ENCODE measurements around the gene ACAN. TPM values are rescaled to one million over a fixed set of nuclear protein-coding genes. Genes with fewer than 3 reads are reported as not detected.

ACAN gene
- total RNA-seq, 1 experiment from 2014 or later = 0.50 TPM

DNA sequence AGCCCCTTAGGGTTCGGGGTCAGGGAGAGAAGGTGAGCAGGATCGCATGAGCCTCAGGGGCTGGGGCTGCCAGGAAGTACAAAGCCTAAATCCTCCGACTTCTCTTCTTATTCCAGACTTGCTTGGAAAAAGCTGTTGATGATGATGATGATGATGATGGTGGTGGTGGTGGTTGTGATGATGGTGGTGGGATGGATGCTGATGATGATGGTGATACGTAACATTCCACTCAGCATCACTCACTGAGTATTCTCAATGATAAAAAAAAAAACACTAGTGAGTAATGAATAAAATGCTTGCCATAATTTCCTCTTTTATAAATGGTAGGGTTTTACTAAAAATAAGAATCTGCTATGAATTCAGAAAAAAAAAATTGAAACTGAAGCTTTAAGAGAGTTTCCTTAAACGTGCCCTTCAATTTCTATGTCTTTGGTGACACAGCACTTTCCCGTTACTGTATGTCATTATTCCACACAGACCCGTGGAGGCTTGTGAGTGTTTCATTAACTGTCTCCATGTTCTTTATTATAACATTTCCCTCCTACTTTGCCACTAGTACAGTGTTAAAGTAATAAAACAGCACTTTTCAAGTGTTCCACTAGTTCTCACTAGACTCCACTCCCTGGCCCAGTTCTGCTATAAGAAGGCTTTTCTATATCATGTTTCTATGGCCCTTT, 5.4 kb upstream of the ACAN start:
- Histone ChIP-seq H3K9me3 (ENCODE audit: control insufficient read depth, low read depth, low read length) (no peaks in the 10 kb centered on the region), H3T11ph (ENCODE audit: low read length) (no peak overlapping the region), H2BK20ac (ENCODE audit: low read depth, low read length, poor library complexity, severe bottlenecking) (no peak overlapping the region), H2AFZ (ENCODE audit: low read length) (no peak overlapping the region), H4K91ac (ENCODE audit: insufficient read length, low read depth, low read length) (no peak overlapping the region), H4K20me1 (ENCODE audit: control insufficient read depth, insufficient read depth, insufficient read length) (no peaks in the 10 kb centered on the region), H3K79me2 (ENCODE audit: insufficient read depth, low read length) (no peaks in the 10 kb centered on the region), H2BK15ac (ENCODE audit: low read depth, low read length) (no peak overlapping the region), H3K23me2 (ENCODE audit: insufficient read length, low read depth, low read length, poor library complexity, severe bottlenecking) (peaks cover 2% of the 10 kb centered on the region), H3K23ac (ENCODE audit: insufficient read length, low read depth, low read length) (no peak overlapping the region), H4K8ac (replicated peaks; ENCODE audit: insufficient read length, low read depth, low read length) (no peak overlapping the region), H2BK120ac (ENCODE audit: low read depth, low read length, poor library complexity, severe bottlenecking) (no peak overlapping the region), H3K27ac (ENCODE audit: insufficient read length, low read depth, low read length) (no peak overlapping the region), H2BK5ac (ENCODE audit: insufficient read length, low read length) (no peak overlapping the region), H3K27me3 (ENCODE audit: insufficient read depth, low read length) (peaks cover 14% of the 10 kb centered on the region; the same call in 1 of the 2 replicates), H3K56ac (ENCODE audit: insufficient read length, low read depth, low read length) (no peak overlapping the region), H3K79me1 (ENCODE audit: insufficient read depth, low read depth, low read length, poor library complexity, severe bottlenecking) (no peaks in the 10 kb centered on the region), H2AK5ac (ENCODE audit: insufficient read length, low read length) (no peak overlapping the region), H2BK12ac (ENCODE audit: insufficient read length, low read depth, low read length) (no peak overlapping the region), H3K18ac (ENCODE audit: insufficient read length, low read depth, low read length) (no peak overlapping the region), H3K4me1 (ENCODE audit: insufficient read depth, low read length) (peaks cover 5% of the 10 kb centered on the region; the same call in 1 of the 2 replicates), H3K9ac (ENCODE audit: extremely low read depth, insufficient read length, low read length) (no peak overlapping the region), H3K4ac (ENCODE audit: low read depth, low read length) (no peak overlapping the region), H3K14ac (ENCODE audit: insufficient read depth, low read length) (no peak overlapping the region), H3K4me2 (ENCODE audit: insufficient read depth, insufficient read length, low read length) (no peak overlapping the region), H4K5ac (ENCODE audit: insufficient read length, low read depth, low read length) (no peak overlapping the region)
- no CpG with 5 or more reads among the region's 7 CpGs for WGBS (ENCODE audit: extremely low coverage, insufficient read length, low lambda C conversion rate)
- no peak overlapping the region for H3K4me3 Mint-ChIP-seq
- H3K36me3 Mint-ChIP-seq (ENCODE audit: insufficient read depth in 1 of 3, low read depth in 3 of 3) = peaks cover 0 to 2% (median 0%) of the 10 kb centered on the region in 3 experiments; a peak in 2 of 7 replicates
- H3K9me3 Mint-ChIP-seq = peaks cover 0 to 2% of the 10 kb centered on the region in 2 experiments; a peak in 1 of 5 replicates
- H3K27me3 Mint-ChIP-seq (ENCODE audit: low read depth) = peaks cover 76% of the 10 kb centered on the region
- H3K4me1 Mint-ChIP-seq = peaks cover 7 to 14% of the 10 kb centered on the region in 2 experiments
- TF ChIP-seq, protein P1, sequence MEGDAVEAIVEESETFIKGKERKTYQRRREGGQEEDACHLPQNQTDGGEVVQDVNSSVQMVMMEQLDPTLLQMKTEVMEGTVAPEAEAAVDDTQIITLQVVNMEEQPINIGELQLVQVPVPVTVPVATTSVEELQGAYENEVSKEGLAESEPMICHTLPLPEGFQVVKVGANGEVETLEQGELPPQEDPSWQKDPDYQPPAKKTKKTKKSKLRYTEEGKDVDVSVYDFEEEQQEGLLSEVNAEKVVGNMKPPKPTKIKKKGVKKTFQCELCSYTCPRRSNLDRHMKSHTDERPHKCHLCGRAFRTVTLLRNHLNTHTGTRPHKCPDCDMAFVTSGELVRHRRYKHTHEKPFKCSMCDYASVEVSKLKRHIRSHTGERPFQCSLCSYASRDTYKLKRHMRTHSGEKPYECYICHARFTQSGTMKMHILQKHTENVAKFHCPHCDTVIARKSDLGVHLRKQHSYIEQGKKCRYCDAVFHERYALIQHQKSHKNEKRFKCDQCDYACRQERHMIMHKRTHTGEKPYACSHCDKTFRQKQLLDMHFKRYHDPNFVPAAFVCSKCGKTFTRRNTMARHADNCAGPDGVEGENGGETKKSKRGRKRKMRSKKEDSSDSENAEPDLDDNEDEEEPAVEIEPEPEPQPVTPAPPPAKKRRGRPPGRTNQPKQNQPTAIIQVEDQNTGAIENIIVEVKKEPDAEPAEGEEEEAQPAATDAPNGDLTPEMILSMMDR (conservative IDR thresholded peaks at IDR 0.05) = no peak
- DNase-seq = no peak
- H3K27ac Mint-ChIP-seq = no peak overlapping the region
